DMS 273 (cell line): ENCODE results near the gene CTDSP1.

Source experiments
- DNase-seq: peaks from one replicate; lab custom pipeline; 2025; ENCODE audit not compliant: unreplicated experiment; lab: John Stamatoyannopoulos, UW

CTDSP1 gene

DNA sequence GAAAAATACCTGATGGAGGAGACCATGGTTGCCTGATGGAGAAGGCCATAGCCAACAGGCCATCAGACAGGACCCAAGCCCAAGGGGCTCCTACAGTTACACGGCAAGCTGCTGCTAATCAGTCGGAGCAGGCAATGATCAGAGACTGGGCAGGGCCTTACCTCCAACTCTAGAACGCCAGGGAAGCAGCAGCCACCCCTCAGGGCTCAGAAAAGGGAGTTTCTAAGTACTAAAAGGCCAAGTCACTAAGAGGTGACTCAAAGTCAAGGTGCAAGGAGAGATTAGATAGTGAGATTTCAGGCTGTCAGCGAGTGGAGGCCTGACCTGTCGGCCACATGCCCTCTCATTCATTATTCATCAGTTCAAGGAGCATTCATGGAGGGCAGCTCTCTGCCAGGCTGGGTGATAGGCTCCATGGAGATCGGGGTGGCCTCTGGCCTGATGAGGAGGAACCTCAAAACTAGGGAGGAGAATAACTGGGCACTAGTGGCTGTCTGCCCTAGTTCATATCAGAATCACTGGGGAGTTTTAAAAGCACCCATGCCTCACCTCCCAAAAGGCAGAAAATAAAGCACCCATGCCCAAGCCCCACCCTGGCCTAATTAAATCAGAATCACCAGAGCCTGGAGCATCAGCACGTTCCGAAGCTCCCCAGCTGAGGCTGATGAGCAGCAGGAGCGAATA lies 22.9 kb downstream of the CTDSP1 start:
- no peak for DNase-seq

DNA sequence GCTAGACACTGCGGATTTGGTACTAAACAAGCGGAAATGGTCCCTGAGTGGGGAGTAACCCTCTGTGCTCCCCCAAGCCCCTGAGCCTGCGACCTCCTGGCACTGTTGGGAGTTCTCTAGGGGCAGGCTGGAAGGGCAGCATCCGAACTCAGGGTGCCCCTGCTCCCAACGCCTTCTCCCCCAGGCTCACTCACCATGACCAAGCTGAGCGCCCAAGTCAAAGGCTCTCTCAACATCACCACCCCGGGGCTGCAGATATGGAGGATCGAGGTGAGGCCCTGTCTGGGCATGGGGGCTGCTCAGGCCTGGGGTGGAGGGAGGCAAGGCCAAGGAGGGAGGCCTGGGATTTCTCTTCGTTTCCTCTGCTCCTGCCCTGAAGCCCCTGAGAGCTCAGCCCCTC lies 23.9 kb downstream of the CTDSP1 start:
- DNase-seq, result no peak

DNA sequence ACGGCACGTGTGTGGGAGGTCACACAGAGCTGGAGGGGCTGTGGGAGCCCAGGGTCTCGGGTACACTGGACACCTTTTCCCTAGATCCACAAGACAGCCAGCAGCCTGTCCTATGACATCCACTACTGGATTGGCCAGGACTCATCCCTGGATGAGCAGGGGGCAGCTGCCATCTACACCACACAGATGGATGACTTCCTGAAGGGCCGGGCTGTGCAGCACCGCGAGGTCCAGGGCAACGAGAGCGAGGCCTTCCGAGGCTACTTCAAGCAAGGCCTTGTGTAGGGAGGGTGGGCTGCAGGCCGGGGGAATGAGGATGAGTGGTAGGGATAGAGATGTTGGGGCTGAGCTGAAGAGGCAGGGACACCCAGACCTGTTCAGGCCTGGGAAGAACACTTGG lies 25.9 kb downstream of the CTDSP1 start:
- DNase-seq, result no peak

DNA sequence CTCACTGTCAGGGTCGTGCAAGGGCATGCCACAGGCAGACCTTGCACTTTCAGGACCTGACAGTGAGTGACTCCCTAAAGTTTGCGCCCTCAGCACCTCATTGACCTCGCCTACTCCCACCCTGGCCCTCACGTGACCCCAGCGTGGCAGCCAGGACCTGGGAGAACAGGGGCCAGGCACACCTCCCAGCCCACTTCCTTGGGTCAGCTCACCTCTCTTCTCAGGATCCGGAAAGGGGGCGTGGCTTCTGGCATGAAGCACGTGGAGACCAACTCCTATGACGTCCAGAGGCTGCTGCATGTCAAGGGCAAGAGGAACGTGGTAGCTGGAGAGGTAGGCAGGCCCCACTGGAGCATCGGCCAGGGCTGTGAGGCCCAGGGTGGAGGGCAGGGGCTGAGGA lies 28.1 kb downstream of the CTDSP1 start:
- no peak for DNase-seq

DNA sequence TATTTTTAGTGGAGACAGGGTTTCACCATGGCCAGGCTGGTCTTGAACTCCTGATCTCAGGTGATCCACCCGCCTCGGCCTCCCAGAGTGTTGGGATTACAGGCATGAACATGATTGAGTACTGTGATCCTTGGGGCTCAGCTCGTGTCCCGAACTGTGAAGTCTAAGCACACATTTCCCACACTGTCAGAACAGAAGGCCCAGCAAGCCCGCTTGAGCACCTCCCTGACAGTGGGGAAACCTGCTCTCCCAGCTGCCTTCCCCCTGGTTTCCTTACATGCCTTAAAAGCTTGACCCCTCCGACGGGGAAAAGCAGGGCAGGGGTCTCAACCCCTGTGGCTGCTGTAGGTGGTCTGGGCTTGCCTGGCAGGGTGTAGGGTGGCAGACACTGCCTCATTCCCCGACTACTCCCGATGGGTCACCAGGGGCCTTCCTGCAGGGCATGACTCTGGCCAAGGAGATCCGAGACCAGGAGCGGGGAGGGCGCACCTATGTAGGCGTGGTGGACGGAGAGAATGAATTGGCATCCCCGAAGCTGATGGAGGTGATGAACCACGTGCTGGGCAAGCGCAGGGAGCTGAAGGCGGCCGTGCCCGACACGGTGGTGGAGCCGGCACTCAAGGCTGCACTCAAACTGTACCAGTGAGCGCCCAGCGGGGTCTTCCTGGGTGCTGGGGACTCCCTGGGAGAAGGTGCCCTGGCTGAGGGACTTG lies 29.3 kb downstream of the CTDSP1 start:
- no peak for DNase-seq

DNA sequence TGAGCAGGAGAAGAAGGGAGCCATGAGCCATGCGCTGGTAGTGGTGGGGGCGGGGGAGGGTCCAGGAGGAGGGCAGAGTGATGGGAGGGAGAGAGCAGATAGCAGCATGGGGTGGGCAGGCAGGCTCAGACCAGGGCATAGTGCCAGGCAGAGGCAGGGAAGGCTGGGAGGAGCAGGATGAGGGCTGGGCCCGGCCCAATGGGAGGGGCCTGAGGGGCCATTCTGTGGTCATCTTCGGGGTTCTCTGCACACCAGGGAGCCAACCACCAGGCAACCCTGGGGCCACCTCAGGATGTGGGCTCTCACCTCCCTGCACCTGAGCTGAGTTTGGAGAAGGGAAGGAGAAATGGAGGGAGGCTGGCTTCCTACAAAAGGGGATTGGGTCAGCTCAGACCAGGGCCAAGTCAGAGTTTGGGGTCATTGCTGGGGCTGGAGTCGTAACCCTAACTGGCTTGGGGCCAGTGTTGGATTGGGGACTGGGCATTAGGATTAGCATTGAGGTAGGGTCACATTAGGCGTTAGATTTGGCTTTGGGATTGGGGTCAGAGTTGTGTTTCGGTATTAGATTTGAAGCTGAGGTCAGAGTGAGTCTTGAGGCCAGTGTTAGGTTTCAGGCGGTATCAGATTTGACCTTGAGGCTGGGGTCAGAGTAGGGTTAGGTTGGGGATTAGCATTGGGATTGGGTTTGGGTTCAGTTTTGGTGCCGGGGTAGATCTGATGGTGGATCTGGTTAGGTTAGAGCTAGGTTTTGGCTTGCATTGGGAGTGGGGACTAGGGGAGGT lies 30.4 kb downstream of the CTDSP1 start:
- peak; percentile 19 for DNase-seq

DNA sequence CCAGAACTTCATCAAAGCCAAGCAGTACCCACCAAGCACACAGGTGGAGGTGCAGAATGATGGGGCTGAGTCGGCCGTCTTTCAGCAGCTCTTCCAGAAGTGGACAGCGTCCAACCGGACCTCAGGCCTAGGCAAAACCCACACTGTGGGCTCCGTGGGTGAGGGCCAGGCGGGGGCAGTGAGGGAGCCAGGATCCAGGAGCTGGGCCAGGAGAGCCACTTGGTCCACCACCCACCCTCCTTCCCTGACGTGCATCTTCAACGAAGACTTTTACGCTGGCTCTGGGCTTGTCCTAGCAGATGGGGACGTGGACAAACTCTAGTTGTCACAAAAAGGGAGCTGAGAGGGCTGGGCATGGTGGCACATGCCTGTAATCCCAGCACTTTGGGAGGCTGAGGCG lies 31.1 kb downstream of the CTDSP1 start:
- no peak for DNase-seq

DNA sequence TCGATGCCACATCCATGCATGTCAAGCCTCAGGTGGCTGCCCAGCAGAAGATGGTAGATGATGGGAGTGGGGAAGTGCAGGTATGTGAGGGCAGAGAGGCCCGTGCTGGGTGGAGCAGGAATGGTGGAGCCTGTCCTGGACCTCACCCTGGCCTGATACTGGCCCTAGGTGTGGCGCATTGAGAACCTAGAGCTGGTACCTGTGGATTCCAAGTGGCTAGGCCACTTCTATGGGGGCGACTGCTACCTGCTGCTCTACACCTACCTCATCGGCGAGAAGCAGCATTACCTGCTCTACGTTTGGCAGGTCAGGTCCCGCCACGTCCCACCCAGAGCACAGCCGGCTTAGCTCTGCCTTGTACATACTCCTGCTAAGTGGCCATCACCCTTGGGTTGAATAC lies 32.2 kb downstream of the CTDSP1 start:
- DNase-seq, result no peak

DNA sequence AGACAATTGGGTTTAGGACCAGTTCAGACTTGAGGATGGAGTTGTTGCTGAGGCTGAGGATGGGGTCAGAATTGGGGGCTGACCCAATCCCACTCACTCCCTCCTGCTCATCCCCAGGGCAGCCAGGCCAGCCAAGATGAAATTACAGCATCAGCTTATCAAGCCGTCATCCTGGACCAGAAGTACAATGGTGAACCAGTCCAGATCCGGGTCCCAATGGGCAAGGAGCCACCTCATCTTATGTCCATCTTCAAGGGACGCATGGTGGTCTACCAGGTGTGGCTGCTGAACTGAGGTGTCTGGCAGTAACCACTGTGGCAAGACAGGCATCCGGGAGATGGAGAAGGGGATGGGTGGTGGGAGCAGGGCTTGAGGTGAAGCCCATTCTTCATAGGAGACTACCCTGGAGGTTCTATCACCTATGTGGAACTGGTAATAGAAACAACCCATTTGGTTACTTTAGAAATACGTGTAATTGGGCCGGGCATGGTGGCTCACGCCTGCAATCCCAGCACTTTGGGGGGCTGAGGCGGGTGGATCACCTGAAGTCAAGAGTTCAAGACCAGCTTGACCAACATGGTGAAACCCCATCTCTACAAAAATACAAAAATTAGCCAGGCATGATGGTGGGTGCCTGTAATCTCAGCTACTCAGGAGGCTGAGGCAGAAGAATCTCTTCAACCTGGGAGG lies 33.2 kb downstream of the CTDSP1 start:
- DNase-seq, result no peak

DNA sequence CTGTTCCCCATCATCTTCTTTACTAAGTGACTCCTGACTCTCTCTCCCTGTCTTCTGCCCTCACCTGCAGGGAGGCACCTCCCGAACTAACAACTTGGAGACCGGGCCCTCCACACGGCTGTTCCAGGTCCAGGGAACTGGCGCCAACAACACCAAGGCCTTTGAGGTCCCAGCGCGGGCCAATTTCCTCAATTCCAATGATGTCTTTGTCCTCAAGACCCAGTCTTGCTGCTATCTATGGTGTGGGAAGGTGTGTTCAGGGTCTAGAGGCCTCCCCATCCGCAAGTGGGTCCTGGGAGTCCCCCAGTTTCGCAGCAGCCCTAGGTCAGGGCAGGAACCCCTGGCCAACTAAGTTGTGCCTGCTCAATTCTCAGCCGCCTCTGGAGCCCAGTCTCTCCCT lies 34.8 kb downstream of the CTDSP1 start:
- no peak for DNase-seq

DNA sequence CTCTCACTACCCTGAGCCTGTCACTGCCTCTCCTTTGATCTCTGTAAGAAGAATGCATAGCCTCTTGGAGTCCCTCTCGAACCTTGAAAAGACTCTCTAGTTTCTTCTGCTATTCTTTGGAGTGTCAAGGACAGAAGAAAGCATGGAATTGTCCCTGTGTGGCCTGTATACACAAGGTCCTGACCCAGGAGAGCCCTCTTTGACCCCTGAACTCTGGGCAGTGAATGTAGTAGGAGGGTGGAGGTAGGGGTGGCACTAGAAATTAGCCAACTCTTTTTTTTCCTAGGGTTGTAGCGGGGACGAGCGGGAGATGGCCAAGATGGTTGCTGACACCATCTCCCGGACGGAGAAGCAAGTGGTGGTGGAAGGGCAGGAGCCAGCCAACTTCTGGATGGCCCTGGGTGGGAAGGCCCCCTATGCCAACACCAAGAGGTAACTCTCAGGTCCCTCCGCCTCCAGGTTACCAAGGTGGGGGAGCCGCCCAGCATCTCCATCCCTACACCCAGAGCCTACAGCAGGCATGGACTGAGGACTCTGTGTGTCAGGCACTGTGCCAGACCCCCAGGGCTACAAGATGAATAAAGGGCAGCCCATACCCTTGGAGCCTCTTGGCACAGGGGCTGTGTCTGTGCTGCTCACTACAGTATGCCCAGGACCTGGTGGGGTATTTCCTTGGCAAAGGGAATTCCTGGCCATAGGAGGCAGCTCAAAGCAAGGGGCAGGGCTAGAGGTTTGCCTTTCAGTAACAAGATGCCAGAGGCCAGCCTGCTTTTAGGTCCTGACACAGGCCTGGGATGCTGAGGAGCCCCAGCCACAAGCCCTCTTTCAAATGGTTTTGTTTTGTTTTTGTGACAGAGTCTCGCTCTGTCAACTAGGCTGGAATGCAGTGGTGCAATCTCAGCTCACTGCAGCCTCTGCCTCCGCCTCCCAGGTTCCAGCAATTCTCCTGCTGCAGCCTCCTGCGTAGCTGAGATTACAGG lies 35.6 kb downstream of the CTDSP1 start:
- no peak for DNase-seq

DNA sequence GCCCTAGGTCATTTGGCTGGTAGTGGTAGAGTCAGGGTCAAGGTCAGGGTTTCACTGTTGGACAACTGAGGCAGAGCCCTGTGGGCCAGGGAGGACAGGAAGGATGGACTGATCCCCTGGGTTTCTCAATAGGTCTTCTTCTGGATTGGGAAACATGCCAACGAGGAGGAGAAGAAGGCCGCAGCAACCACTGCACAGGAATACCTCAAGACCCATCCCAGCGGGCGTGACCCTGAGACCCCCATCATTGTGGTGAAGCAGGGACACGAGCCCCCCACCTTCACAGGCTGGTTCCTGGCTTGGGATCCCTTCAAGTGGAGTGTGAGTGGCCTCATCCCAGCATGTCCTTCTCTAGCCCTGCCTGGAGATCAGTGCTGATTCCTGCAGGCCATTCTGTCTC lies 37.3 kb downstream of the CTDSP1 start:
- DNase-seq, result no peak

DNA sequence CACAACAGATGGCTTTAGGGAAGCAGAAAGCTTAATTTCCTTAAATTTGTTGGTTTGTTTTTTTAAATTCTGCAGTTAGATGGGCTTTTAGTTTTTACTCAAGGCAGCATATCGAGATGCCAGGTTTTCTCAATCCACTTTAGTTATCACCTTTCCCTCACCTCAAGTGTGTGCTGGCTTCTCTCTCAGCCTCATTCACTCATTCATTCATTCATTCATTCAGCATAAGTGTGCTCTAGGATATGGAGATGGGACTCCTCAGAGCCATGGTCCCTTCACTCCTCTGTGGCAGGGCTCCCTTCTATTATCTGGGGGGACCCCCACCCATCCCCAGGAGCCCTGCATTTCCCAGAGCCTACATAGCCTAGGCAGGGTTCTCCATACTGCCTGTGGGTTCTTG lies 38.3 kb downstream of the CTDSP1 start:
- DNase-seq, result no peak

DNA sequence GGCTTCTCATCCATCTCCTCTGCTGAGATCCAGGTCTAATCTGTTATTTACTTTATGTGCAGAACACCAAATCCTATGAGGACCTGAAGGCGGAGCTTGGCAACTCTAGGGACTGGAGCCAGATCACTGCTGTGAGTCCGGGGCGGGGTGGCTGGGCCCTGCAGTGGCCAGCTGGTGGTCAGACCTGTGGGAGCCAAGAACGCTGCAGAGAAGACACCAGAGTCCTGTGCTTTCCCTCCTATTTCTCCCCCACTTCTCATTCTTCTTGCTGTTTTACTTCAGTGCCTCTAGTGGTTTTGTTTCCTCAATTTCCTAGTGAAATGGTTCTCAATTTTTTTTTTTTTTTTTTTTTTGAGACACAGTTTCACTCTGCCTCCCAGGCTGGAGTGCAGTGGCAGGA lies 38.9 kb downstream of the CTDSP1 start:
- no peak for DNase-seq

DNA sequence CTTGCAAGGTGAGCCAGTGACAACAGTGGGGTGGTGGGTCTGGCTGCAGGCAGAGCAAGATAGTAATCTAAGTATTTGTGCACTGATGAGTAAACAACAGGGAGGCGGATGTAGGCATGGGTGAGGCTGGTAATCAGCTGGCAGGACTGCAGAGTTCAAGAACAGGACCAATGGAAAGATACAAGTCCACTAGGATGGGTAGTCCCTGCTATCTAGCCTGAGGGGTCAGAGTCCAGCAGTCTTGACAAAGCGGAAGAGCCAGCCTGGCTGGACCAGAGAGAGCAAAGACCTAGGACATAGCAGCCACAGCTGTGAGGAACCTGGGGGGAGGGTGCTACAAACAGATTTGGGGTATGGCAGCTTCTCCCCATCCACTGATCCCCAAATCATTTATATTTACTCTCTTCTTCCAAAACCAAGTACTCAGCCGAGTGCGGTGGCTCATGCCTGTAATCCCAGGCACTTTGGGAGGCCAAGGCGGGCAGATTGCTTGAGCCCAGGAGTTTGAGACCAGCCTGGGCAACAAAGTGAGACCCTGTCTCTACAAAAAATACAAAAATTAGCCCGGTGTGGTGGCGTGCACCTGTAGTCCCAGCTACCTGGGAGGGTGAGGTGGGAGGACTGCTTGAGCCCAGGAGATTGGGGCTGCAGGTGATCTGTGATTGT lies 45.2 kb downstream of the CTDSP1 start:
- DNase-seq, result no peak

DNA sequence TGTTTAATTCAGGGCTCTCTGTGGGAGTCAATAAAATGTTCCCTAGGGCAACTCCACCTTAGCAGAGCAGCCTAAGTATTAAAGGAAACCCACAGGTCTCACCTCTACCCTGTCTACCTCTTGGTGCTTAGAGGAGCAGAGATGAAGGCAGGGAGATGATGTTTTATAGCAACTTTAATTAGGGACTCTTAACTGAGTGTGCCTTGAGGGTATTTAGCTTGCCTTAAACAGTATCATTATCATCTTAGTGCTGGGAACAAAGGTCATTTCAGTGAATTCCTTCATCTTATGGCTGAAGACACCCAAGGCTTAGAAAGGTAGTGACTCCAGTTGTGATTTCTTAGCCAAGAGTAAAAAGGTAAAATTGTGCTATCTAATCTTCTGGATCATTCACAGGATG lies 45.9 kb downstream of the CTDSP1 start:
- DNase-seq, result no peak

DNA sequence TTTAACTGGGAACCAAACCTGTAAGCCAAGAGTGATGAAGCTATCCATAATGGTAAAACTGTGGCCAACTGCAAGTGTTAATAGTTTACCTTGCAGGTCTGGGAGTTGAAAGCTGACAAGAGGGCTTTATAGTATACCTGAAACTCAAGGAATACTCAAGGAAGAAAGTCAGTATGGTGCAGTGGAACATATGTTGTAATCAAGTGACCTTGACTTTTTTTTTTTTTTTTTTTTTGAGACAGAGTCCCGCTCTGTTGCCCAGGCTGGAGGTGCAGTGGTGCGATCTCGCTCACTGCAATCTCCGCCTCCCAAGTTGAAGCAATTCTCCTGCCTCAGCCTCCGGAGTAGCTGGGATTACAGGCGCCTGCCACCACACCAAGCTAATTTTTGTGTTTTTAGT lies 46.9 kb downstream of the CTDSP1 start:
- no peak for DNase-seq

DNA sequence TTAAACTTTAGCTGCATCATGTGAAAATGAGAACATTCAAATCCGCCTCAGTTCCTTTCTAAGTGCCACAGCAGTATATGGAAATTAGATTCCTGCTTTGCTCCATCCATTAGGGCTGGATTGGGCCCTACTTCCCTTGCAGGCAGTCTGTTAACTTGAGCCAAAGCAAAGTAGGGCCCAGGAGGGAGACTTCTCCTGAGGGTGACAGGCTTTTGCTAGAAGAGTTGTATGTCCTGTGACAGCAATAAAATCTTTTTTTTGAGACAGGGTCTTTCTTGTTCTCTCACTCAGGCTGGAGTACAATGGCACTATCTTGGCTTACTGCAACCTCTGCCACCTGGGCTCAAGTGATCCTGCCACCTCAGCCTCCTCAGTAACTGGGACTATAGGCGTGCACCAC lies 47.4 kb downstream of the CTDSP1 start:
- no peak for DNase-seq

DNA sequence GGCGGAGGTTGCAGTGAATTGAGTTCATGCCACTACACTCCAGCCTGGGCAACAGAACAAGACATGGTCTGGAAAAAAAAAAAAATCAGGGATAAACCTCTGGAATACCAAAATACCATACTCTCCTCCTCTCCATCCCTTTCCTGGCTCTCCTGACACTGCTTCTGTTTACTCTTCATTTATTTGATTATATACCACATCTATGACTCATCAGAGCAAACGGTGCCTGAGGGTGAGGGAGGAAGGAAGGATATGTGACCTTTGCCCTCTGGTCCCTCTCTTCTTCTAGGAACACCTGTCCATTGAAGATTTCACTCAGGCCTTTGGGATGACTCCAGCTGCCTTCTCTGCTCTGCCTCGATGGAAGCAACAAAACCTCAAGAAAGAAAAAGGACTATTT lies 49.3 kb downstream of the CTDSP1 start:
- no peak for DNase-seq

DNA sequence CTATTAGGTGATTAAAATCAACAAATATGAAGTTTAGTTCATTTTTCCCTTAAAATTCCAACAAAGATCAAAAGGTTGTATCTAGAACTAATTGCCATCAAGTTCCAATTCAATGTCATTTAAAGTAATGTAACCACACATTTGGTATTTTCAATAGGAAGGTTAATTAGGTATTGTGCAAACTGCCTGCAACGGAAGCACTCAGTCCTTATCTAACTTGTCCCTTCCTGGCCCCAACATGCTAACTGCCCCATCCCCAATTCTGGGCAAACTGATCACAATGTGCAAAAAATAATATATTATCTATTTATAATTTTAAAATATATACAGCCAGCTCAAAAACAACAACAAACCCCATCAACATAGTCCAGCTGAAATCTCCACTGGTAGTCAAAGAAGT lies 52.4 kb downstream of the CTDSP1 start:
- DNase-seq, result no peak
